HL-60 (cell line): ENCODE results near the gene GRB10.

Experiments used
- DNase-seq, 2 experiments: peaks; one replicate each; pipeline ENCODE4 v3.0.0-alpha.2; 2010 to 2020; ENCODE audit warnings: low read depth in 1 of 2, low spot score in 1 of 2
- H3K27ac ChIP-seq: fragments of 250-450 bp; sonication (Bioruptor Pico); replicated peaks from 2 replicates; pipeline ENCODE4 v1.5.1; 2020; ENCODE audit warnings: mild to moderate bottlenecking, moderate library complexity
- H3K27me3 ChIP-seq: fragments of 250-450 bp; sonication (Bioruptor Pico); 2 replicates; pipeline ENCODE4 v1.5.1; 2021; ENCODE audit warnings: mild to moderate bottlenecking, moderate library complexity; ENCODE audit not compliant: insufficient read depth, poor library complexity, severe bottlenecking
- H3K4me3 ChIP-seq: replicated peaks from 2 replicates; pipeline ENCODE4 v1.5.1; 2011; ENCODE audit warnings: mild to moderate bottlenecking, control low read depth, low read length; ENCODE audit not compliant: insufficient read depth
- GABPA ChIP-seq: IDR thresholded peaks from 2 replicates; pipeline ENCODE4 v1.6.1; 2012; ENCODE audit warnings: low read depth
- POLR2AphosphoS5 ChIP-seq: IDR thresholded peaks from 2 replicates; pipeline ENCODE4 v1.6.1; 2012; ENCODE audit warnings: low read depth
- SPI1 ChIP-seq: IDR thresholded peaks from 2 replicates; pipeline ENCODE4 v1.6.1; 2012; ENCODE audit warnings: low read depth, mild to moderate bottlenecking, borderline replicate concordance
- TF ChIP-seq, protein P1 (sequence below): IDR thresholded peaks from one replicate; pipeline ENCODE4 v1.5.1; 2011; ENCODE audit warnings: low read length, control low read depth, inconsistent platforms; ENCODE audit not compliant: insufficient read depth
- TF ChIP-seq, protein P2 (sequence below): IDR thresholded peaks from 2 replicates; pipeline ENCODE4 v1.6.1; 2012; ENCODE audit warnings: low read depth; ENCODE audit not compliant: insufficient replicate concordance

GRB10 gene

DNA sequence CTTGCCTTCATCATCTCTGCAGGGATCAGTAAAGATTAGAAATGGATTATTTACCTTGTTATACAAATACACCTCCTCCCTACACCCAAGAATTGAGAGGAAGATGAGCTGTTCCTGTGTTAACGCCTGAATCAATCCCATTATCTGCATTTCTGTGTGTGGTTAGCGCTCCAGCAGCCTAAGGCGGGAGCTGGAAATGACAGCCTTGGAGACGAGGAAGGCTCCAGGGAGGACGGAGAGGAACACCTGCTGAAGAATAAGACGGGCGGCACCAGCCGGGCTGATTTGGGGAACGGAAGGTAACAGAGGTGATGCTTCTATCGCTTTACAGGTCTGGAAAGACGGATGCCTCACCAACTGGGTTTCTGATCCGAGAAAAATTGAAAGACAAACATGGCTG, 183.3 kb downstream of the GRB10 start:
- Histone ChIP-seq H3K27ac (no peak overlapping the region), H3K4me3 (no peak overlapping the region), H3K27me3 (no peaks in the 10 kb centered on the region)
- TF ChIP-seq POLR2AphosphoS5 (no peak), SPI1 (no peak), GABPA (no peak)
- TF ChIP-seq, protein P1, sequence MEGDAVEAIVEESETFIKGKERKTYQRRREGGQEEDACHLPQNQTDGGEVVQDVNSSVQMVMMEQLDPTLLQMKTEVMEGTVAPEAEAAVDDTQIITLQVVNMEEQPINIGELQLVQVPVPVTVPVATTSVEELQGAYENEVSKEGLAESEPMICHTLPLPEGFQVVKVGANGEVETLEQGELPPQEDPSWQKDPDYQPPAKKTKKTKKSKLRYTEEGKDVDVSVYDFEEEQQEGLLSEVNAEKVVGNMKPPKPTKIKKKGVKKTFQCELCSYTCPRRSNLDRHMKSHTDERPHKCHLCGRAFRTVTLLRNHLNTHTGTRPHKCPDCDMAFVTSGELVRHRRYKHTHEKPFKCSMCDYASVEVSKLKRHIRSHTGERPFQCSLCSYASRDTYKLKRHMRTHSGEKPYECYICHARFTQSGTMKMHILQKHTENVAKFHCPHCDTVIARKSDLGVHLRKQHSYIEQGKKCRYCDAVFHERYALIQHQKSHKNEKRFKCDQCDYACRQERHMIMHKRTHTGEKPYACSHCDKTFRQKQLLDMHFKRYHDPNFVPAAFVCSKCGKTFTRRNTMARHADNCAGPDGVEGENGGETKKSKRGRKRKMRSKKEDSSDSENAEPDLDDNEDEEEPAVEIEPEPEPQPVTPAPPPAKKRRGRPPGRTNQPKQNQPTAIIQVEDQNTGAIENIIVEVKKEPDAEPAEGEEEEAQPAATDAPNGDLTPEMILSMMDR = no peak
- TF ChIP-seq, protein P2, sequence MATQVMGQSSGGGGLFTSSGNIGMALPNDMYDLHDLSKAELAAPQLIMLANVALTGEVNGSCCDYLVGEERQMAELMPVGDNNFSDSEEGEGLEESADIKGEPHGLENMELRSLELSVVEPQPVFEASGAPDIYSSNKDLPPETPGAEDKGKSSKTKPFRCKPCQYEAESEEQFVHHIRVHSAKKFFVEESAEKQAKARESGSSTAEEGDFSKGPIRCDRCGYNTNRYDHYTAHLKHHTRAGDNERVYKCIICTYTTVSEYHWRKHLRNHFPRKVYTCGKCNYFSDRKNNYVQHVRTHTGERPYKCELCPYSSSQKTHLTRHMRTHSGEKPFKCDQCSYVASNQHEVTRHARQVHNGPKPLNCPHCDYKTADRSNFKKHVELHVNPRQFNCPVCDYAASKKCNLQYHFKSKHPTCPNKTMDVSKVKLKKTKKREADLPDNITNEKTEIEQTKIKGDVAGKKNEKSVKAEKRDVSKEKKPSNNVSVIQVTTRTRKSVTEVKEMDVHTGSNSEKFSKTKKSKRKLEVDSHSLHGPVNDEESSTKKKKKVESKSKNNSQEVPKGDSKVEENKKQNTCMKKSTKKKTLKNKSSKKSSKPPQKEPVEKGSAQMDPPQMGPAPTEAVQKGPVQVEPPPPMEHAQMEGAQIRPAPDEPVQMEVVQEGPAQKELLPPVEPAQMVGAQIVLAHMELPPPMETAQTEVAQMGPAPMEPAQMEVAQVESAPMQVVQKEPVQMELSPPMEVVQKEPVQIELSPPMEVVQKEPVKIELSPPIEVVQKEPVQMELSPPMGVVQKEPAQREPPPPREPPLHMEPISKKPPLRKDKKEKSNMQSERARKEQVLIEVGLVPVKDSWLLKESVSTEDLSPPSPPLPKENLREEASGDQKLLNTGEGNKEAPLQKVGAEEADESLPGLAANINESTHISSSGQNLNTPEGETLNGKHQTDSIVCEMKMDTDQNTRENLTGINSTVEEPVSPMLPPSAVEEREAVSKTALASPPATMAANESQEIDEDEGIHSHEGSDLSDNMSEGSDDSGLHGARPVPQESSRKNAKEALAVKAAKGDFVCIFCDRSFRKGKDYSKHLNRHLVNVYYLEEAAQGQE = no peak
- no peak for DNase-seq

DNA sequence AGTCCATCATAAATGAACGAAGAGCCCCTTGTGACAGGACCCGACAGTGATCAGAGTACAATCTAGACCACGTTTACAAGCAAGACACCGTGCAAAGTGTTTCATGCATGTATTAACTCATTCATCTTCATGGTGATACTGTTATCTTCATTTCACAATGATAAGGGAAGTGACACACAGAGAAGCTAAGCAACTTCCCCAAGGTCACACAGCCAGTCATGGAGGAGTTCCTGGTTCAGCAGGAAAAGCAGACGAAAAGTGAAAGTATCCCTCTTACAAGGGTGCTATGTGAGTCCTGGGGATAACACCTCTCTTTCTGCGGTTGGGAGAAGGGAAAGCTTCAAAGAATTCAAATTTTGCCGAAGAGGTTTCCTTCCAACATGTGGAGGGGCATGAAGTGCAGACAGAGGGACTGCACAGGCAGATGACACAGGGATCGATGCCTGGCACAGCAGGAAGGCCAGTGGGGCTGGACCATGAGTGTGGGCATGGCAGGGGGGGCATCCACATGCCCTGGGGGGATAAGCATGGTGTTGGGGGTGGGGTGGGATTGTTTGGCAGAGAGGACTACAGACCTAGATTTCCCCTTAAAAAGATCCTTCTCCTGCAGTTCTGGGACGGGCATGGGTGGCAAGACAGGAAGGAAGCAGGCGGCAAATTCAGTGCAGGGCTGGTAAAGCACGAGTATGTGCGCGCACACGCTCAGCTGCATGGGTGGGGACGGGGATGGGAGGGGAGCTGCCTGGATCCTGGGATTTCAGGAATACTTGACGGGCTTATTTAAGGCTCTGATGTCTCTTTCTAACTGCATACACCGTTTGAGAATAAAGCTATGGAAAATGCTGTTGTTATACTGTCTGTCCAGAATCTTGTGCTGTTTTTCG, 184.0 kb downstream of the GRB10 start:
- no peak overlapping the region for H3K27ac ChIP-seq
- TF ChIP-seq, protein P2 = no peak
- TF ChIP-seq, protein P1 = no peak
- TF ChIP-seq POLR2AphosphoS5 (no peak), GABPA (no peak), SPI1 (no peak)

DNA sequence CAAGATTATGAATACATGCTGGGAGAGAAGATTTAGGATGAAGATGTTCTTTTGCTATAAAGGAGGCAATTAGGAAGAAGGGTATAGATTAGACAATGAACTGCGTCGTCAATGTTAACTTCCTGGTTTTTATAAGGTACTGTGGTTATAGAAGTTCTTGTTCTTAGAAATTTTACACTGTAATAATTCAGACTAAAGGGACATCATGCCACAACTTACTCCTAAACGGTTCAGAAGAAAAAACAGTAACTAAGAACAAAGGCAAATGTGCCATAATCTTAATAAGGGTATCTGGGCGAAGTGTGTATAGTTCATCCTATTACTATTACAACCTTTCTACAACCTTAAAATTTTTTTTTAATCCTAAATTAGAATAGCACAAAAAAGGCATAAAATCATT, 186.2 kb downstream of the GRB10 start:
- no peak for DNase-seq
- H3K27ac ChIP-seq = no peak overlapping the region
- H3K27me3 ChIP-seq = no peaks in the 10 kb centered on the region

More for the DNA sequence above, 184.0 kb downstream of the GRB10 start:
- H3K27me3 ChIP-seq = no peaks in the 10 kb centered on the region
- no peak overlapping the region for H3K4me3 ChIP-seq
- DNase-seq = no peak

More for the DNA sequence above, 186.2 kb downstream of the GRB10 start:
- TF ChIP-seq, protein P1 = no peak
- H3K4me3 ChIP-seq = no peak overlapping the region
